Activated CD8-positive, alpha-beta memory T cell treated with anti-CD3 and anti-CD28 coated beads, Interleukin-2, amount 50 U/mL, for 48 hours (primary cell): ENCODE results near the gene MILR1.
"Not testable (repeated sequence)": the region's sequence is repeated elsewhere in the genome, so short reads cannot be mapped to it uniquely, and the experiment has no call there.

ENCODE experiments used
- DNase-seq: peaks from one replicate; pipeline ENCODE4 v3.0.0-alpha.2; 2020

Gene MILR1, protein sequence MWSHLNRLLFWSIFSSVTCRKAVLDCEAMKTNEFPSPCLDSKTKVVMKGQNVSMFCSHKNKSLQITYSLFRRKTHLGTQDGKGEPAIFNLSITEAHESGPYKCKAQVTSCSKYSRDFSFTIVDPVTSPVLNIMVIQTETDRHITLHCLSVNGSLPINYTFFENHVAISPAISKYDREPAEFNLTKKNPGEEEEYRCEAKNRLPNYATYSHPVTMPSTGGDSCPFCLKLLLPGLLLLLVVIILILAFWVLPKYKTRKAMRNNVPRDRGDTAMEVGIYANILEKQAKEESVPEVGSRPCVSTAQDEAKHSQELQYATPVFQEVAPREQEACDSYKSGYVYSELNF

DNA sequence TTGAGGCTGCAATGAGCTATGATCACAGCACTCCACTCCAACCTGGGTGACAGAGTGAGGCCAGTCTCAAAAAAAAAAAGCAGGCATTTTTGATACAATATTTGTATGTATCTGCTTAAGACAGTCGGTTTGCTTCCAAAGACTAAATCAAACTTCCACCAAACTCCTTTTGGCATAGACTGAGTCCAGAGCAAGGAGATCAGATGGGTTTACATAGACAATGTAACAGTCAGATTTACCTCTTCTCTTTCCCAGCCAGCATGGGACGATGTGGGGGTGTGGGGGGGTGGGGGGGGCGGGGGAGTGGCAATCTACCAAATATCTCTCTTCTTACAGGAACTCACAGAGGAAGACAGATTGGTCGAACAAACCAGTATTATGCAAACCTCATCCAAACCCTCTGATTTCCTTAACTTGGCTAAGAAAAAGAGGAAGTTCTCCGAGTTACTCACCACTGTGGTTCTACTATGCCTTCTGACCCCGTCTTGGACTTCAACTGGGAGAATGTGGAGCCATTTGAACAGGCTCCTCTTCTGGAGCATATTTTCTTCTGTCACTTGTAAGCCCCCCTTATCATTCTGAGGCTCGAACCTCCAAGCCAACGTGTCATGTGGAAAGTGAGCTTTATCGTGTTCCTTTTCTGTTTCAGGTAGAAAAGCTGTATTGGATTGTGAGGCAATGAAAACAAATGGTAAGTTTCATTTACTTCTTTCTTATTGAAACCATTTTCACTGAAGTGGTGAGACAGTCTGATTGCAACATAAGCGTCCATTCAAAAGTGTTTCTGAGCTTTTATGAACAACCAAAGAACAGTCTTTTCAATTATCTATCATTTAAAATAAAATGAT lies at the start of gene MILR1:
MILR1 (plus strand) TSS at position 451 of the 848 bp plus-strand sequence; CDS start at position 505, 54 bp downstream.
- DNase-seq, result no peak

DNA sequence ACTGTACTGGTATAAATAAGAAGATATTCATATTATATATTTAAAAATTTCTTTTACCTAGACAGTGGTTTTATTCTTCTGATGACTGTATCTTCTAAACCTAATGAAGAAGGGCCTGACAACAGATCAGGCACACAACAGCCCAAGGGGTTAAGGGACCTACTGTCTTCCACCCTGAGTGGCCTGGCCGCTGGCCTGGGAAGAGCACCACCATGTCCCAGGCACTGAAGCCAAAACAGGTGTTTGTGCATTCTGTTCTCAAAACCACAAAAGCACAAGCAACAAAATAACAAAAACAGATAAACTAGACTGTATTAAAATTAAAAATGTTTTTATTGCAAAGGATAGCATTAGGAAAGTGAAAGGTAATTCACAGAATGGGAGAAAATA lies 49.2 kb upstream of the MILR1 start:
- DNase-seq, result no peak

DNA sequence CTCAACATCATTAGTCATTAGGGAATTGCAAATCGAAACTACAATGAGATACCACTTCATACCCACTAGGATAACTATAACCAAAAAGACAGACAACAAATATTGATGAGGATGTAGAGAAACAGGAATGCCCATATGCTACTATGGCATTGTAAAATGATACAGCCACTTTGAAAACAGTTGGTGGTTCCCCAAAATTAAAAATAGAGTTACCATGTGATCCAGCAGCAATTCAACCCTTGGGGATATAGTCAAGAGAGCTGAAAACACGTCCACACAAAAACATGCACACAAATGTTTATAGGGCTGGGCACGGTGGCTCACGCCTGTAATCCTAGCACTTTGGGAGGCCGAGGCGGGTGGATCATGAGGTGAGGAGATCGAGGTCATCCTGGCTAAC lies 48.3 kb upstream of the MILR1 start:
- no peak for DNase-seq

DNA sequence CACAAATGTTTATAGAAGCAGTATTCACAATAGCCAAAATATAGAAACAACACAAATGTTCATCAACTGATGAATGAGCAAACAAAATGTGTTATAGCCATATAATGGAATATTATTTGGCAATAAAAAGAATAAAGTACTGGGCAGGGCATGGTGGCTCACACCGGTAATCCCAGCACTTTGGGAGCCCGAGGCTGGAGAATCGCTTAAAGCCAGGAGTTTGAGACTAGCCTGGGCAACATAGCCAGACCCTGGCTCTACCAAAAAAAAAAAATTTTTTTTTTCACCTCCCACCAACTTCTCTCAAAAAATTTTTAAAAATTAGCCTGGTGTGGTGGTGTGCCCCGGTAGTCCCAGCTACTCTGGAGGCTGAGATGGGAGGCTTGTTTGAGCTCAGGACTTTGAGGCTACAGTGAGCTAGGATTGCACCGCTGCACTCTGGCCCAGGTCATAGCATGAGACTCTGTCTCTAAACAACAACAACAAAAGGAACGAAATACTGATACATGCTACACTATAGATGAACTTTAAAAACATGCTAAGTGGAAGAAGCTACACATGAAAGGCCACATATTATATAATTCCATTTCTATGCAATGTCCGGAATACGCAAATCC lies 47.6 kb upstream of the MILR1 start:
- no peak for DNase-seq

DNA sequence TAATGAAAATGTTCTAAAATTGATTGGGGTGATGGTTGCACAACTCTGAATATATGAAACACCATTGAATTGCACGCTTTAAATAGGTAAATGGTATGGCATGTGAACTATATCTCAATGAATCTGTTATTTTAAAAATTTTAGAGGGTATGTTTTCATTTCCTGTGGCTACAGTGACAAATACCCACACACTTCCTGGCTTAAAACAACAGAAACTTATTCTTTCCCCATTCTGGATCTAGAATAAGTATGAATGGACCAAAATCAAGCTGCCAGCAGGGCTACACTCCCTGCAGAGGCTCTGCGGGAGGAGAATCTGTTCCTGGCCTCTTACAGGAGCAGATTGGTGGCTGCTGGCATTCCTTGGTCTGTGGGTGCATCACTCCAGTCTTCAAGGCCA lies 47.0 kb upstream of the MILR1 start:
- no peak for DNase-seq

DNA sequence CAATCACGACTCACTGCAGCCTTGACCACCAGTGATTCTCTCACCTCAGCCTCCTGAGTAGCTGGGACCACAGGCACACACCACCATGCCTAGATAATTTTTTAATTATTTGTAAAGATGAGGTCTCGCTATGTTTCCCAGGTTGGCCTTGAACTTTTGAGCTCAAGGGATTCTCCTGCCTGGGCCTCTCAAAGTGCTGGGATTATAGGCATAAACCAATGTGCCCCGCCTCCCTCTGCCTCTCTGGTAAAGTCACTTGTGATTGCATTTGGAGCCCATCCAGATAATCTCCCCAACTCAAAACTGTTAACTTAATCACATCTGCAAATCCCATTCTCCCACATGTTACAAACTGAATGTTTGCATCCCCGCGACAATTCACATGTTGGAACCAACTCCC lies 46.4 kb upstream of the MILR1 start:
- DNase-seq, result no peak

DNA sequence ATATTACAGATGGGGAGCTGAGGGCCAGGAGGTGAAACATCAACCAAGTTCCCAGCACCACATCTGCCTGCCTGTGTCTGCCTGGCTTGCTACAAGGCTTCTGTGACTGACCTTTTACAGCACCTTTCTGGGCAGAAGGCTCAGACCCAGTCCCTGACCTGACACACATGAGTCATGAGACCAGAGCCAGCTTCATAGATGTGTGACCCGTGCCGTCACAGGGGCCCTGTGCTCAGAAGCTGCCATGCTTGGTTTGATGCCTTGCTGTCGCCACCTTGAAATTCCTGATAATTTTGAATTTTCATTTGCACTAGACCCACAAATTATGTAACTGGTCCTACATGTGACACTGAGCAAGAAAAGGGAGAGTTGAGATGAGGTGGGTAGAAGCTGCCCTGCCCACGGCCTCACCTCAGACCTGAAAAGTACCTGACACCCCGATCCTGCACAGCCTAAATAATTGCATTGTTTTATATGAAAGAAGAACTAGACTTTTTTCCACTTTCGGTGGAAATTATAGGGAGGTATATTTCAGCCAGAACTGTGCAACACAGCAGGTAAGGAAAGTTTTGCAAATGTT lies 44.9 kb upstream of the MILR1 start:
- DNase-seq, result no peak

DNA sequence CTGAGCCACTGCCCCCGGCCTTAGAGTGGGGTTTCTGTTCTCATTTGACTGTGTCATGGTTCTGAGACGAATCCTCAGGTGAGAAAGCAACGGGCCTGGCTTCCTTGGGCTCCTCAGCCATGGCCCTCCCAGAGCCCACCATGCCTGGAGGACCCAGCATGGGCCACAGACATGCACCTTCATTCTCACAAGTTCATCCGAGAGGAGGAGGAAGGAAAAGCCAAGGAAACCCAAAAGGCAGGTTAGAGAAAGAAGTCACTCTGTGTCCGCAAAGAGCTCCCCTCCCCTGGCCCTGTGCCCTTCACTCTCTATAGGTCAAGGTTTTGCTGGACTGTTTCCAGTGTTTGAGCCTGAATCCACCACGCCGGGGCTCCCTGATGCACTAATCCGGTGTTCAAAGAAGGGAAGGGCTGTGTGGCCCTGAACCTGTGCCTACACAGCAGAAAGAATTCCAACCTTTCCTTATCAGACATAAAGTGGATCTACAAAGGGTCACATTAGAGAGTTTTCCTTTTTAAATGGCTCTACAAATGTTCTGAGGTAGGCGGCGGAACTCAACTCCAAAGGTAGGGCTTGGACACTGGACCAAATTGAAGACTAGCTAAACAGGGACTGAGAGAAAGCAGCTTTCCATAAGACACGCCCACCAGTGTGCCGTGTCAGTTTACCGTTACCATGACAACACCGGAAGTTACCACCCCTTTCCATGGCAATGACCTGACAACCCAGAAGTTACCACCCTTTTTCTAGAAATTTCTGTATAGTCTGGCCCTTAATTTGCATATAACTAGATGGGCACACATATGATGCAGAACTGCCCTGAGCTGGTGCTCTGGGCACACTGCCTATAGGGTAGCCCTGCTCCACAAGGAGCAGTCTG lies 42.4 kb upstream of the MILR1 start:
- DNase-seq, result no peak

DNA sequence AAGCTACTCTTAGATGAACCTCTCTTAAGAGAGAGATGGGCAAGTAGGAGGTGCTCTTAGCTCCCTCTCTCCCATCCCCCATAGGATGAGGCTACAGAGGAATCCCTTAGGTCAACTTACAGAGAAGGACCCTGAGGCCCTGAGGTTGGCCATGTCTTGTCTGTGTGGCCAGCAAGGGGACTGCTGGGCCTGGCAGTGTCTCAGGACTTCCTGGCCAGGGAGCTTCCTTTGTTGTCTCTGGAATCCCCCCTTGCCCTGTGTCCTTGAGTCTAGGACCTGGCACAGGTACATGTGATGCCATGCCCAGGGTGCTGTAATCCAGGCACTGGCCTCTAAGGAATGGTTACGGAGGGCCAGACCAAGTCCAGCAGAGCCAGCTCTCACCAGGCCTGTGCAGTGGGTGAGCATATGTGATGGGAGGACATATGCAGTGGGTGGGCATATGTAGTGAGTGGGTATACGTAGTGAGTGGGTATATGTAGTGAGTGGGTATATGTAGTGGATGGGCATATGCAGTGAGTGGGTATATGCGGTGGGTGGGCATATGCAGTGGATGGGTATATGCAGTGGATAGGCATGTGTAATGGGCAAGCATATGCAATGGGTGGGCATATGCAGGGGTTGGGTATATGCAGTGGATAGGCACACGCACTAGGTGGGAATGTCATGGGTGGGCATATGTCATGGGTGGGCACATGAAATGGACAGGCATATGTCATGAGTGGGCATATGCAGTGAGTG lies 38.0 kb upstream of the MILR1 start:
- DNase-seq, result no peak

DNA sequence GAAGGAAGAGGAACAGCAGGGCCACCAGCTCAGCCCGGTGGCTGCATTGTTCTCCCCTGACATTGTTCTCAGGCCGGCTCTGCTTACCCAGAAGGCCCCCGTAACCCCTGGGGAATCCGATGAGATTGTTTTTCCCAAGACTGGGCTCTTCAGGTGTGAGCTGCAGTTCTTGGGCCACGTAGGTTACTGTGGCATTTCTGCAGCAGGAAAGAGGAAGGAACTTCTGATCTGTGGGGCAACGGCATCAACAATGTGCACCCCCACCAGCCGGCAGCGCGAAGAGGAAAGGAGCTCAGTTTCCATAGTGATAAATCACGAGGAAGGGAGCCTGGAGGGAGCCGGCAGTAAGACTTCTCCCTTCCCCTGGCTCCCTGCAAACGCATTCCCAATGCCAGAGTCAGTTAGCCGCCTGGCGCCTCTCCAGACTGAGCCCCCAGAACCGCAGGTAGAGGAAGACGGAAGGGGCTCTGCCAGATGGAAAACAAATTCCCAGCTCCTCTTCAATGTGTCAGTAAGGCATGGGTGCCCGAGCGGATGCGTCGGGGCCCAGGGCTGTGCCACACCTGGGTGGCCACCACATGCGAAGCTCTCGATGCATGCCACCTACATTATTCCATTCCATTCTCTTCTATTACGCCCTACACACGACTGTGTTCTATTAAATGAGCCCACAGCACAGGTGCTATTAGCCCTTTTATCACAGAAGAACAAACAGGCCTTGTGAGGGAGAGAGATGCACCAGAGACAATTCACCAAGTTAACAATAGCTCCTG lies 36.7 kb upstream of the MILR1 start:
- DNase-seq, result no peak

DNA sequence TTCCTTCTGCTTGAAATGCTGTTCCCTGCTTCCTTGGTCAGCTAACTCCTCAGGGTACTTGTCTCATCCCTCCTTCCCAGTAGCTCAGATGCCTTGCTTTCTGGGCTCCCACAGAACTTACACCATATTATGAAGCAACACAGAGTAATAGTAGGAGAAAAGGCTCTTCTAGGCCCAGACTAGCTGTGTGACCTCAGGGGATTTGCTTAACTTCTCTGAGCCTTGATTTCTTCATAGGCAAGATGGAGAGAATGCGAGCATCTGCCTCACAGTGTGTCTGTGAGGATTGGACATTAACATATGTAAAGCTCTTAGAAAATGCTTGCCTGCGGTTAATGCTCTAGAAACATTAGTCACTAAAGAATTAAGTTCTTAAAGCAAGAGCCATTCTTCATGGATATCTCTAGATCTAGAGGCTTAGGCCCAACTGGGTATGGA lies 36.0 kb upstream of the MILR1 start:
- DNase-seq, result no peak

DNA sequence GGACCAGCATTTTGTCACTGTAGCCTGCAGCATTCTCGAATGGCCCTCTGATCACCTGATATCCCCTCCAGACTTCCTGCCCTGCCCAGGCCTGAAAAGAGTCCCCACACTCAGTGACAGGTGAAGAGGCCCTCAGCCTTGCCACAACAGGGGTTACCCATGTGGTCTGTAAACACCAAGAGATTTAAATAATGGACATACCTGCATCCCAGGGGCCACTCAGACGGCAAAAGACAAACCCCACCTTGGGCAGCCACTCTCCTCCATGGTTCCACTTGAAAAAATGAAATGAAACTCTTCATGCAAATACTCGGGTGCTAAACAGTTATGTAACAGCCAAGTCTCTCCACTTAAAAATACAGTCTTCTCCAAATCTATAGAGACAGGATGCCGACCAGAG lies 35.4 kb upstream of the MILR1 start:
- DNase-seq, result no peak

DNA sequence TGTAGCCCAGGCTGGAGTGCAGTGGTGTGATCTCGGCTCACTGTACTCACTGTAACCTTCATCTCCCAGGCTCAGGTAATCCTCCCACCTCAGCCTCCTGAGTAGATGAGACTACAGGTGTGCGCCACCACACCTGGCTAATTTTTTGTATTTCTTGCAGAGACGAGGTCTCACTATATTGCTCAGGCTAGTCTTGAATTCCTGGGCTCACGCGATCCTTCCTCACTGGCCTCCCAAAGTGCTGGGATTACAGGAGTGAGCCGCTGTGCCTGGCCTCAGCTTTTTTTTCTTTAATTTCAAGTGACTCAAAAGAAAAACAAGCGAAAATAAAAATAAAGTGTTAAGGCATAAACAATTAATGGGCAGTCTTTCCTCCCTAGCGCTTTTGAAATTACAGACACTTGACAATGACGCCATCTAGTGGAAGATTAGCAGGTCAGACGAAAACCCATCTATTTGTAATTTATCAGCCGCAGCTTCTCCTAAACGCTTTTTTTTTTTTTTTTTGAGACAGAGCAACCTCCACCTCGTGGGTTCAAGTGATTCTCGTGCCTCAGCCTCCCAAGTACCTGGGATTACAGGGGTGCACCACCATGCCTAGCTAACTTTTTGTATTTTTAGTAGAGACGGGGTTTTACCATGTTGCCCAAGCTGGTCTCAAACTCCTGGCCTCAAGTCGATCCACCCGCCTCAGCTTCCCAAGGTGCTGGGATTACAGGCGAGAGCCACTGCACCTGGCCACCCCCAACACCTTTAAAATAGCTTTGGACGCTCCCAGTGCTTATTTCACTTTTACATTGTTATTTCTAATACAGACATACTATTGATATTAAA lies 30.2 kb upstream of the MILR1 start:
- DNase-seq, result no peak

DNA sequence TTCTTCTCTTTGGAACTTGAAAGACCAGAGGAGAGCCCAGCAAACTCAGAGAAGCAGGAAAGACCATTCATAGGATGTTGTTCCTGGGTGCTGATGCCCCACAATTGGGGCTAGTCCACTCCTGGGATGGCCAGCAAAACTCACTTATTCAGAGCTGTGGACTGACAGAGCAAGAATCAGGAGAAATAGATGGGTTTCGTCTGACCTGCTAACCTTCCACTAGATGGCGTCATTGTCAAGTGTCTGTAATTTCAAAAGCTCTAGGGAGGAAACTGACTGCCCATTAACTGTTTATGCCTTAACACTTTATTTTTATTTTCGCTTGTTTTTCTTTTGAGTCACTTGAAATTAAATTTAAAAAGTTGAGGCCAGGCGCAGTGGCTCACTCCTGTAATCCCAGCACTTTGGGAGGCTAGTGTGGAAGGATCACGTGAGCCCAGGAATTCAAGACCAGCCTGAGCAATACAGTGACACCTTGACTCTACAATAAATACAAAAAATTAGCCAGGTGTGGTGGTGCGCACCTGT lies 28.7 kb upstream of the MILR1 start:
- no peak for DNase-seq

DNA sequence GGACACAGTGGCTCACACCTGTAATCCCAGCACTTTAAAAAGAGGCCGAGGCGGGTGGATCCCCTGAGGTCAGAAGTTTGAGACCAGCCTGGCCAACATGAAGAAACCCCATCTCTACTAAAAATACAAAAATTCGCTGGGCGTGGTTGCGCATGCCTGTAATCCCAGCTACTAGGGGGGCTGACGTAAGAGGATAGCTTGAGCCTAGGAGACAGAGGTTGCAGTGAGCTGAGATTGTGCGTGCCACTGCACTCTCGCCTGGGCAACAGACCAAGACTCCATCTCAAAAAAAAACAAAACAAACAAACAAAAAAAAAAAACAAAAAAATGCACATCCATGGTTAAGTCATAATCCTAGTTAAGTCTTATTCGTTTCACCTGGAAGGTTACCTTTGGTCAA lies 26.8 kb upstream of the MILR1 start:
- DNase-seq, result not testable (repeated sequence)

DNA sequence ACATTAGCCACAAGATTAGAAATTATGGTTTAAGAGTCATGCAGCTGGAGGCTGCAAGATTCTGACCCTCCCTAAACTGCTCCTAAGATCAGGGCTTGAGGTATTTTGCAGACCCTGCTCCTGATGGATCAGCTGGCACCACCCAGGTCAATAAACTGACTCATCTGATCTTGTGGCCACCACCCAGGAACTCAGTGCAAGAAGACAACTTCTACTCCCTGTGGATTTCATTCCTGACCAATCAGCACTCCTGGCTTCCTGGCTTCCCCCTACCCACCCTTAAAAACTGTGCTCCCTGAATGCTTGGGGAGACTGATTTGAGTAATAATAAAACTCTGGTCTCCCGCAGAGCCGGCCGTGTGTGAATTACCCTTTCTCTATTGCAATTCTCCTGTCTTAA lies 25.0 kb upstream of the MILR1 start:
- no peak for DNase-seq

DNA sequence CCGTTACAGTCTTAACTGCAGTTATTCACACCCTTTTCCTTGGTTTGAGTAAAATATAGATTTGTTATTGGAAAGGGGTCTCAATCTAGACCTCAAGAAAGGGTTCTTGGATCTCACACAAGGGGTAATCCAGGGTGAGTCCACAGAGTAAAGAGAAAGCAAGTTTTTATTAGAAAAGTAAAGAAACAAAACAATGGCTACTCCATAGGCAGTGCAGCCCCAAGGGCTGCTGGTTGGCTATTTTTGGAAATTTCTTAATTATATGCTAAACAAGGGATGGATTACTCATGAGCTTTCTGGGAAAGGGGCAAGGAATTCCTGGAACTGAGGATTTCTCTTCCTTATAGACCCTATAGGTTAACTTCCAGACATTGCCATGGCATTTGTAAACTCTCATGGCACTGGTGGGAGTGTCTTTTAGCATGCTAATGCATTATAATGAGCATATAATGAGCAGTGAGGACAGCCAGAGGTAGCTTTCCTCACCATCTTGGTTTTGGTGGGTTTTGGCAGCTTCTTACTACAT lies 24.5 kb upstream of the MILR1 start:
- no peak for DNase-seq

DNA sequence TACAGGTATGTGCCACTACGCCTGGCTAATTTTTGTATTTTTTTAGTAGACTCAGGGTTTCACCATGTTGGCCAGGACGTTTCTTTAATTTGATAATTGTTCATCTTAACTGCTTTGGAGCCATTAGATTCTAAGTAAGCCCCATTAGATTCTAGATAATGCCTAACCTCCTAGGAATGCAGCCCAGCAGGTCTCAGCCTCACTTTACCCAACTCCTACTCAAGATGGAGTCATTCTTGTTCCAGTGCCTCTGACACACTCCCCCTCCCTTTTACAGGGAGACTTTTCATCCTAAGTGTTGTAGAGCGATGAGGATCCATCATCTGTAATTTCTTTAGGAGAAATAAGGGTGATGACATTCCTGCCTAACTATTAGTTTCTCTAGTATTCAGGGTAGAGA lies 23.7 kb upstream of the MILR1 start:
- no peak for DNase-seq

DNA sequence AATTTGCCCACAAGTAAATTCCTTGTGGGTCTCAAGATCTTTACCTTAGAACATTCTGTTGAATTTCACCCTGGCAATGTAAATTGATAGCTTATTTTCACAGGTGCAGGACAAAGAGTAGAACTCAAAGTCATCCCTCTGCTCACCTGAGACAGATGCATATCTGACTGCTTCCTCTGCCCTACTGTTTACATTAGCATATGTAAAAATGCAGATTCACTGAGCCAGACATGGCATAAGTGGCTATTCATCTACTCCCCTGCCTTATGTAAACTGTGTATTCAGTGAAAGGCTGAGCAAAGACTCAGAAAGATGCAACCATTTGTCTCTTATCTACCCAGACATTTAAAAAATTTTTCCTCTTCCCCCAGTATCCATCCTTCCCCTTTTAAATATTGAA lies 22.3 kb upstream of the MILR1 start:
- DNase-seq, result no peak
